ENCODE measurements around the gene EPGN.

Gene EPGN

GRCh38 chr4:74308215-74308614 is at the start of gene EPGN:
Gene EPGN, plus strand, starts transcription at chr4:74308470. Its CDS starts 64 bp downstream, at chr4:74308534.
- DNase-seq: no peak

DNA sequence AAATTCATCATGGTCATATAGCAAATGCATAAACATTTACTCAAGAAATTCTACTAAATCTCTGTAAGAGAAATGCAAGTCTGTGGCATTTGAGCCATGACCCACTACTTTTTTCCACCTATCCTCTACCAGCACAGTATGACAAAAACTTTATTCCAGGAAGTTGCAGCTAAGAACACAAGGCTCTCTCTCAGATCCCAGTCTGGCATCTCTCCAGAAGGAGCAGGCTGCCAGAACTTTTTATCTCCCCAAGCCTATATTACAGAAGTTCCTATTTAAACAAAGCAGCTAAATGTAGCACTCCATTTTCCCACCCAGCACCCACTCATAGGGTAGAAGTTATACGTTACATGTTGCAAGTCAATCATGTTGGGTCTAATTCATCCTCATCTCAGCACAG is 49.3 kb upstream of the EPGN start:
- no peak for DNase-seq

GRCh38 chr4:74260036-74260435 is 48.2 kb upstream of the EPGN start:
- no peak for DNase-seq

GRCh38 chr4:74262522-74262921 is 45.7 kb upstream of the EPGN start:
- DNase-seq: peak; percentile 1

DNA sequence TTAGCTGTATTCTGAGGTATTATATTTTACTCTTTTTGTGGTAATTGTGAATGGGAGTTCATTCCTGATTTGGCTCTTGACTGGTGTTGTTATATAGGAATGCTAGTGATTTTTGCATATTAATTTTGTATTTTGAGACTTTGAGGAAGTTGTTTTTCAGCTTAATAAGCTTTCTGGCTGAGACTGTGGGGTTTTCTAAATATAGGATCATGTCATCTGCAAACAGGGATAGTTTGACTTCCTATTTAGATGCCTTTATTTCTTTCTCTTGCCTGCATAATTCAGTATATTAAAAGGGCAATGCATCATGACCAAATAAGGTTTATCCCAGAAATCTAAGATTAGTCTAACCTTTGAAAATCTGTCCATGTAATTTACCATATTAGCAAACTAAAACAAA is 44.7 kb upstream of the EPGN start:
- no peak for DNase-seq

DNA sequence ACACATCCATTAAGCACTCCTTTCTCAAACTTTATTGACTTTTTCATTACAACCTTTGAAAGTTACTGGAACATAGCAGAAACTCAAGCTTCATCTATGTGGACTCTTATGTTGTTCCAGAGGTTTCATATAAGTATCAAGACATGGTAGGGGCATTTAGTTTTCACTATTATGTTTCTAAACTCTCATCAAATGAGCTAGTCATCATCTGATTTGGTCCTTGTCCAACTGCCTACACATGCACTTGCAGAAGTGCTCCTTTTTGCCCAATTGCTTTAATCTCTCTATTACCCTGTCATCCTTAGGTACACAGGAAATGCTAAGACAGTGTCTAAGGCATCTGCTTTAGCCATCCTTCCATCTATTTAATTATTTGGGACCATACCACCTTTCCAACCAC is 42.2 kb upstream of the EPGN start:
- no peak for DNase-seq

- no peak for DNase-seq
Observed at GRCh38 chr4:74267998-74268606, 40.2 kb upstream of the EPGN start.

GRCh38 chr4:74268643-74269042 is 39.6 kb upstream of the EPGN start:
- no peak for DNase-seq

GRCh38 chr4:74278490-74278889 is 29.8 kb upstream of the EPGN start:
- no peak for DNase-seq

- DNase-seq: no peak
Observed at GRCh38 chr4:74279716-74280115, 28.6 kb upstream of the EPGN start.

DNA sequence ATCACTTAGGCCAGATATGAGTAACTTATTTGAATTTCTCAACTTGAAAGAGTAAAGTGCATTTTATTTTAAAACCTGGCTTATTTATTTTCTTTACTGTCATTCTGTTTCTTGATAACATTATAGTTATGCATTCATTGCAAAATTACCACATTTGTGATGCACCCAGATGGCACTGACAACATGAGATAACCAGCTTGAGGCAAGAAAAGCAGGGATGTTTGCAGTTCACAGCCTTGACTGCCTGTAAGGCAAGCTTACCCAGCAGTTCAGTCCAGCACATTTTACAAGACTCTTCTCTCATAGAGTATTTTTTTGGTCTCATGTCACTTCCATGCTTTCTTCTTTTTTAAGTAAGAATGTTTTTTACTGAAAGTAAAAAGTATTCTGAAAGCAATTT is 25.3 kb upstream of the EPGN start:
- no peak for DNase-seq

DNA sequence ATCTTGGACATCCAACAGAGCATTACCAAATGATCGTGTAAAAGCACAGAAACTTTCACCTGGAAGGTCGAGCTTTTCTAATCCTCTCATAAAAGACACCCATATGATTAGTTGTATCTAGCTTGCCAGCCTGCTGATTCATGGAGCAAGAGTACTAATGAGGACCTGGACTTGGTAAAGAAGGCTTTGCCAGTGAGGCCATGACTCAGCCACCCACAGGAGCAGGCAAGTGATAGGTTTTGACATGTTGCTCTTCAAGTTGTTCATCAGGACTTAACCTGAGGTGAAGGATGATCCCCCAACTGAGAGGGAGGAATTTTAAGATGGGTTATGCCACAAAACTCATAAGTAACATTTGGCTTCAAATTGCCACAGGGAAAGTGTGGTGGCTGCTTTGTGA is 24.7 kb upstream of the EPGN start:
- no peak for DNase-seq

DNA sequence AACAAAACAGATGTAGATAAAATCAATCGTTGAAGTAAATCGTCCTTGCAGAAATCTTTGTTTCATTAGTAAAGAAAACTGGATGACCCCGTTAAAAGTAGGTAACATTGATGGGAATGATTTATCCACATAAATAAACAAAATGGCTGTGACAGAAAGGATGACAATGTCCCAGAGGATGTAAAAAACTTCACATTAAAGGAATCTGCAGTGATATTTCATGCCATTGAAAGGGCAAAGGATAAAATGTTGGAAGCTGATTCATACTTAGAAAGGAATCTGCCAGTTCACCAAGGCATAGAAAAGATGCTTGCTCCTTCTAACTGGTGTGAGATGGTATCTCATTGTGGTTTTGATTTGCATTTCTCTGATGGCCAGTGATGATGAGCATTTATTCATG is 24.2 kb upstream of the EPGN start:
- DNase-seq: no peak

DNA sequence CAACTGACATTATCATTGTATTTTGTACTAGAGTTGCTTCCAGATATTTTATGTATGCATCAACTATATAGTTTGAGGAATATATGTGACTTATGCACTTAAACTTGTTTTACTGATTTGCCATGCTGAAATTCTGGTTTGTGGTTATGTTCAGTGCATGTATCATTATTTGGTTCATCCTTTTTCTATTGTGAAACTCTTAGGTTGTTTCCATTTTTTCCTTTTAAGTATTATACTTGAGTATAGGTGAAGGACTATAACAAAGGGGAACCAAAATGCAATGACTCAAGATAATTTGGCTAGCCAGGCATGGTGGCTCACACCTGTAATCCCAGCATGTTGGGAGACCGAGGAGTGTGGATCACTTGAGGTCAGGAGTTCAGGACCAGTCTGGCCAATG is 21.1 kb upstream of the EPGN start:
- no peak for DNase-seq

DNA sequence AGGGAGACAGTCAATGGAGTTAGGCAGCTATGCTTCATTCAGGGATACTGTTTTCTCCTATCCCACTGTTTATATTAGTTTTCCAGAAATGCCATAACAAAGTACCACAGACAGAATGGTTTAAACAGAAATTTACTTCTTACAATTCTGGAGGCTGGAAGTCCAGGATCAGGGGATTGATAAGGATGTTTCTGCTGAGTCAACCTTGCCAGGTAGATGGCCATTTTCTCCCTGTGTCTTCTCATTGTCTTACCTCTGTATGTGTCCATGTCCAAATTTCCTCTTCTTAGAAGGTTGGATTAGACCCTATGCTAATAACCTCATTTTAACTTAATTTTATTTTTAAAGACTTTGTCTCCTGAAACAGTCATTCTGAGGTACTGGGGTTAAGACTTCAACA is 20.5 kb upstream of the EPGN start:
- no peak for DNase-seq

DNA sequence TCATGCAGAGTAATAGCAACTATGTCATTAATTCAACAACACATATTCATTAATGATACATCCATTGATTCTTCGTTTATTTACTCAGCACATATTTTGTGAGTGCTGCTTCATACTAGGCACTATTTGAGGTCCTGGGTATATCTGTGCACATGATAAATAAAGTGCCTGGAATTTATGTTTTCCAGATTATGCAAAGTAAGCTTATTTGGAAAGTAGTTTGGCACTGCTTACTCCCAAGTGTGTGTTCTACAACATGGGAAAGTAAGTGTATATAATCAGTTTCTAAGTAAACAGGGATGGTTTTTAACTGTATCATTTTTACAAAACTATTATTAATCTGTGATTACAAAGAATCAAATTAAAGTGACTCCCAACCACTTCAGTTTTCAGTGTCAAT is 16.8 kb upstream of the EPGN start:
- DNase-seq: no peak

- DNase-seq: no peak
Observed at GRCh38 chr4:74292111-74292870, 16.0 kb upstream of the EPGN start.

- DNase-seq: peak; percentile 42
Observed at GRCh38 chr4:74293558-74293957, 14.7 kb upstream of the EPGN start.

DNA sequence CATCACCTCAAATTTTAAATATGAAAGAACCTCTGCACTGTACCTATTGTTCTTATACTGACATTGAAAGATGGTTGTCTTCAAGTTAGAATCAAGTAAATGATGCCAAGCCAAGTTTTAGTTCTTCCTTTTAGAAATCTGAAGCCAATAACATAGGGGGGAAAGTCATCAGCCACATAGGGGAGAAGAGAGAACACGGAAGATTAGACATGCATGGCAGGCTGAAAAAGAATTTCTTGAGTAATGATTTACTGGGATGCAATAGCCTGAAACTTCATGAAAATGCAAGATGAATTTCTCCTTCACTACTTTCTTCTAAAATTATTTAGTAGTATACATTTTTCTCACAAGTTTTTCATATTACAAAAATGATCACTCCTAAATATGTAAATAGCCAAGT is 13.6 kb upstream of the EPGN start:
- no peak for DNase-seq

DNA sequence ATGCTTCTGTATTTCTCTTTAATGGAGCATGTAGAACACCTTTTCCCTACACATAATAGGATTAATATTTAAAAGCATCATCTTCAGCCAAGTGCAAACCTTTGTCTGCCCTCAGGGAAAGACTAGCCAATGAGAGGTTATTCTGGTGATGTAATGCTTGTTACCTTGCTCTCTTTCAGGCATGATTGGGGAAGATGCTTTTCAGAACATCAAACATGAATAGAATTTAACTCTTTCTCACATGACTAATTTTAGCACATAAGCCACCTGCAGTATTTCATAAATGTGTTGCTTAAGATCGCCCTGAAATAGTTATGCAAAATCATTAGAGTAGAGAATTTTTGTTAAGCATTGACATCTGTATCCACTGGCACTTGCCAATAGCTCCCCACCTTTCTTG is 10.7 kb upstream of the EPGN start:
- DNase-seq: no peak

- DNase-seq: no peak
Observed at GRCh38 chr4:74304095-74304625, 4.1 kb upstream of the EPGN start.

- DNase-seq: no peak
Observed at GRCh38 chr4:74305000-74305399, 3.3 kb upstream of the EPGN start.

GRCh38 chr4:74307170-74307569 is 1.1 kb upstream of the EPGN start:
- DNase-seq: no peak

DNA sequence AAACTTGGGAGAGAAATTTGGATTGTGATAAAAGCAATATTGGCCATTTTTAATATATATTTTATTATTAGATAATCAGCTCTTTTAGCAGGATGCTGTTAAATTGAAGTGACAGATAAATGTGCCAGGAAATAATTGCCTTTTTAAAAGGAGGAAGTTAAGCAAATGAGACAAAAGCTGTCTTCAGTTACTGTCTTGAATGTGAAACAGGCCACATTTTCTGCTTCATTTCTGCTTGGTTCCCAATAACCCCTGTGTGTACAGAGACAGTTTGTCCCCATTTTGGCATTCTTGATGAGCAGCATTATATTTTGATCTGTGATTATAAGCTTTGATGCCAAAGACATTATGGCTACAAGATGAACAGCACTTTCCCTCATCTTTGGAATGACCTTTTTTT is 953 bp downstream of the EPGN start:
- DNase-seq: no peak

All from NCI-H2029 (cell line).